Measurements from ENCODE around the gene KRTAP10-3.
"Not testable (repeated sequence)": the region's sequence is repeated elsewhere in the genome, so short reads cannot be mapped to it uniquely, and the experiment has no call there.

The KRTAP10-3 gene

GRCh38 chr21:44595524-44595923 is 36.9 kb upstream of the KRTAP10-3 start:
- Histone ChIP-seq H3K27me3 (peaks cover 0 to 20% of the 10 kb centered on the region in 2 donors), H3K27ac (no peak overlapping the region), H3K4me1 (no peaks in the 10 kb centered on the region), H3K9me3 (peaks cover 0 to 5% (median 0%) of the 10 kb centered on the region in 3 donors), H3K36me3 (no peaks in the 10 kb centered on the region), H3K4me3 (no peak overlapping the region)
- no peak for DNase-seq
- no peak for TF ChIP-seq CTCF (IDR thresholded peaks at IDR 0.05)
- intact Hi-C loops (cut with DNase I; ENCODE audit: low total_unique reads), result no loop called here

GRCh38 chr21:44594406-44594916 is 35.9 kb upstream of the KRTAP10-3 start:
- Histone ChIP-seq H3K27ac (no peak overlapping the region), H3K9me3 (peaks cover 0 to 5% (median 0%) of the 10 kb centered on the region in 3 donors), H3K4me1 (no peaks in the 10 kb centered on the region), H3K27me3 (peaks cover 0 to 30% of the 10 kb centered on the region in 2 donors), H3K36me3 (no peaks in the 10 kb centered on the region), H3K4me3 (no peak overlapping the region)
- intact Hi-C loops (cut with DNase I; ENCODE audit: low total_unique reads), result no loop called here
- TF ChIP-seq CTCF (IDR thresholded peaks at IDR 0.05), result no peak
- DNase-seq, result no peak

GRCh38 chr21:44593598-44594405 is 35.2 kb upstream of the KRTAP10-3 start:
- peaks cover 0 to 36% of the 10 kb centered on the region in 2 donors for H3K27me3 ChIP-seq
- no peak for TF ChIP-seq CTCF (IDR thresholded peaks at IDR 0.05)
- intact Hi-C loops (cut with DNase I; ENCODE audit: low total_unique reads), result no loop called here
- H3K4me3 ChIP-seq, result no peak overlapping the region
- peaks cover 0 to 4% (median 0%) of the 10 kb centered on the region in 3 donors for H3K9me3 ChIP-seq
- no peak overlapping the region for H3K27ac ChIP-seq
- DNase-seq, result peak in 1 of 2 donors; percentile 40
- H3K4me1 ChIP-seq, result no peaks in the 10 kb centered on the region
- H3K36me3 ChIP-seq, result no peaks in the 10 kb centered on the region

GRCh38 chr21:44592446-44593311 is 34.1 kb upstream of the KRTAP10-3 start, which contains the start of gene KRTAP10-6:
Gene KRTAP10-6, minus strand, starts transcription at chr21:44592505. Its CDS starts 21 bp downstream, at chr21:44592484.
- DNase-seq, result peak in 1 of 2 donors; percentile 59
- no peaks in the 10 kb centered on the region for H3K9me3 ChIP-seq
- TF ChIP-seq CTCF (IDR thresholded peaks at IDR 0.05), result no peak
- H3K27me3 ChIP-seq, result peaks cover 0 to 36% of the 10 kb centered on the region in 2 donors
- no peak within 1 kb of the TSS for H3K4me3 ChIP-seq
- intact Hi-C loops (cut with DNase I; ENCODE audit: low total_unique reads), result no loop called here
- no peak within 1 kb of the TSS for H3K27ac ChIP-seq
- no peaks in the 10 kb centered on the region for H3K4me1 ChIP-seq
- H3K36me3 ChIP-seq, result no peaks in the 10 kb centered on the region

GRCh38 chr21:44591801-44592130 is 33.2 kb upstream of the KRTAP10-3 start:
- H3K36me3 ChIP-seq; H3K9me3 ChIP-seq; H3K4me3 ChIP-seq; DNase-seq; H3K27ac ChIP-seq; H3K4me1 ChIP-seq; intact Hi-C loops (cut with DNase I; ENCODE audit: low total_unique reads): not testable (repeated sequence)
- H3K27me3 ChIP-seq, result peaks cover 0 to 36% of the 10 kb centered on the region in 2 donors

GRCh38 chr21:44590897-44591800 is 32.6 kb upstream of the KRTAP10-3 start:
- H3K9me3 ChIP-seq; H3K27ac ChIP-seq; intact Hi-C loops (cut with DNase I; ENCODE audit: low total_unique reads); H3K4me3 ChIP-seq; H3K36me3 ChIP-seq; H3K4me1 ChIP-seq: not testable (repeated sequence)
- DNase-seq, result peak in 1 of 2 donors; percentile 44
- H3K27me3 ChIP-seq, result peaks cover 0 to 40% of the 10 kb centered on the region in 2 donors
